GM12873 (cell line): ENCODE data around the gene PIGW.

Experiments
- TF ChIP-seq, protein P1 (sequence below): IDR thresholded peaks from 2 replicates; pipeline ENCODE4 v1.5.1; 2012; ENCODE audit warnings: low read depth, mild to moderate bottlenecking, moderate library complexity, low read length, control low read depth; ENCODE audit not compliant: insufficient read depth; ENCODE audit errors: missing control alignments

PIGW gene

DNA sequence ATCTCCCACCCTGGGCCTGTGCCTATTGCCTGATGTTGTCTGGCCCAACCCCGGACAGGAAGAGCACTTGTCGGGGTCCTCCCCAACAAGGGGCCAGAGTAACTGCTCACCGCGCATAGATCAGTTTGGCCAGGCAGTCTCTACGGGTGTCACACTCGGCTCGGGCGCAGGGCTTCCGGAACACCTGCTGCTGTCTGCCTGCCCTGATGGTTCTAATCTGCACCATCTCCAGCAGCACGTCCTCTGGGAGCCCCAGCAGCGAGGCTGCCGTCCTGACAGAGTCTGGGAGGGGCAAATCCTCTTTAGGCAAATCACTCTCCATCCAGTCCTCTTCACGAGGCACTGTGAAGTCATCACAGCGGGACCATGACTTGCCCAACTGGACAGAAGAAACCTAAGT is 24.2 kb upstream of the PIGW start:
- TF ChIP-seq, protein P1, sequence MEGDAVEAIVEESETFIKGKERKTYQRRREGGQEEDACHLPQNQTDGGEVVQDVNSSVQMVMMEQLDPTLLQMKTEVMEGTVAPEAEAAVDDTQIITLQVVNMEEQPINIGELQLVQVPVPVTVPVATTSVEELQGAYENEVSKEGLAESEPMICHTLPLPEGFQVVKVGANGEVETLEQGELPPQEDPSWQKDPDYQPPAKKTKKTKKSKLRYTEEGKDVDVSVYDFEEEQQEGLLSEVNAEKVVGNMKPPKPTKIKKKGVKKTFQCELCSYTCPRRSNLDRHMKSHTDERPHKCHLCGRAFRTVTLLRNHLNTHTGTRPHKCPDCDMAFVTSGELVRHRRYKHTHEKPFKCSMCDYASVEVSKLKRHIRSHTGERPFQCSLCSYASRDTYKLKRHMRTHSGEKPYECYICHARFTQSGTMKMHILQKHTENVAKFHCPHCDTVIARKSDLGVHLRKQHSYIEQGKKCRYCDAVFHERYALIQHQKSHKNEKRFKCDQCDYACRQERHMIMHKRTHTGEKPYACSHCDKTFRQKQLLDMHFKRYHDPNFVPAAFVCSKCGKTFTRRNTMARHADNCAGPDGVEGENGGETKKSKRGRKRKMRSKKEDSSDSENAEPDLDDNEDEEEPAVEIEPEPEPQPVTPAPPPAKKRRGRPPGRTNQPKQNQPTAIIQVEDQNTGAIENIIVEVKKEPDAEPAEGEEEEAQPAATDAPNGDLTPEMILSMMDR = no peak

GRCh38 chr17:36511216-36511615 is 23.6 kb upstream of the PIGW start:
- TF ChIP-seq, protein P1 = no peak

GRCh38 chr17:36512641-36513040 is 22.1 kb upstream of the PIGW start:
- TF ChIP-seq, protein P1 = no peak

GRCh38 chr17:36514856-36515255 is 19.9 kb upstream of the PIGW start:
- TF ChIP-seq, protein P1 = no peak

DNA sequence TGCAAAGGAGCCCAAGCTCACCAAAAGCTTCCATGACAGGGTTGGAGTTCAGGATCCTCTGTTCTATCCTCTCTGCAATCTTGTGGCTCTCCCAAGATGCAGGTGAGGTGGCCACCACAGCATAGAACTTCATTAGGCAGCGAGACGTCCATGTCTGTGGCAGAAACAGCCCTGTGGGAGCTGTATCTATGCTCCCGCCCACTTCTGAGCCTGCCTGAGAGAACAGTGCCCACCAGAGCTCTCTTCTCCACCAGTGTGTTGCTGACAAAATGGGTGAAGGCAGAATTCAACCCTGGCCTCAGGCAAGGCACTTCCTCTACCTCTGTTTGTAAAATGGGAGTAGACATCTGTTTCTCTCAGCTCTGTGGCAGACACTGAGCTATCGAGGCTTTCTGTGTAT is 18.9 kb upstream of the PIGW start:
- TF ChIP-seq, protein P1 = no peak

DNA sequence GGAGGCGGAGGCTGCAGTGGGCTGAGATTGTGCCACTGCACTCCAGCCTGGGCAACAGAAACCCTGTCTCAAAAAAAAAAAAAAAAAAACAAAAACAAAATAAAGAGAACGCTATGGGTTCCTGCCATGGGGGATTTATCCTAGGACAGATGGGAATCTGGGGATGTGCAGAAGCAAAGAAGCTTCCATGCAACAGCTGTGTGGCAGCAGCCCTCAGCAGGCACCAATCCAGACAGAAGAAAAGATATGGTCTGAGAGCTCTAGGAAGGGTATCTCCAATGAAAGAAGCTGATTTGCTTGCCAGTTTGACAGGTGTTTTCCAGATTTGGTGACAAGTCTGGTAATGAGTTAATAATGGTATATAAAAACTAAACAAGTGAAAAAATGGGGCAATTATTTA is 11.7 kb upstream of the PIGW start:
- TF ChIP-seq, protein P1 = no peak

DNA sequence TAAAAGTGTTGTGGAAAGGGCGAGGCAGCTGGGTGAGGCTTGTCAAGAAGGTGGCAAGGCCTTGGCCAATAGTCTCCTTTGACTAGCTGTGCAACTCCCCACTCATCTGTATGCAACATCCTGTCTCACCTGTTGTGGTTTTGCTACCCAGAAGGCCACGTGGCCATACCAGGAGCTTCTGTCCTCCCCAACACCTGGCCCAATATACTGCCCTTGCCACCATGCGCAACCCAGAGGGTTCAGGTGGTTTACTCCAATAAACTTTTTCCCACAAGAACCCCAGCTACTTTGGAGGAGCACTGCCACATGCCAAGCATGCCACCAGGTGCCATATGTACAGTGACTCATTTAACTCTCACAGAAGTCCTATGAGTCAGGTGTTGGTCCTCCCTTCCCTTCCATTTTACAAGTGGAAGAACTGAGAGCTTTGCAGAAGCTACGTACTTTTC is 10.3 kb upstream of the PIGW start:
- TF ChIP-seq, protein P1 = no peak
